NOMO-1 (cell line): ENCODE results near the gene AKR1B15.
"Not testable (repeated sequence)": the region's sequence is repeated elsewhere in the genome, so short reads cannot be mapped to it uniquely, and the experiment has no call there.

Source experiments
- DNase-seq, 2 experiments: peaks; one replicate each; lab custom pipeline; 2025; ENCODE audit not compliant: unreplicated experiment in 2 of 2; lab: John Stamatoyannopoulos, UW

The AKR1B15 gene

GRCh38 chr7:134532180-134532953 is 16.5 kb upstream of the AKR1B15 start:
- no peak for DNase-seq

- DNase-seq = no peak
Measured at GRCh38 chr7:134532954-134533218, 16.0 kb upstream of the AKR1B15 start.

- no peak for DNase-seq
Measured at GRCh38 chr7:134533288-134533771, 15.6 kb upstream of the AKR1B15 start.

- DNase-seq = no peak
Measured at GRCh38 chr7:134534633-134535032, 14.3 kb upstream of the AKR1B15 start.

GRCh38 chr7:134535272-134535918 is 13.5 kb upstream of the AKR1B15 start:
- no peak for DNase-seq

GRCh38 chr7:134535919-134536299 is 13.0 kb upstream of the AKR1B15 start:
- no peak for DNase-seq

- not testable (repeated sequence) for DNase-seq
Measured at GRCh38 chr7:134536558-134536957, 12.4 kb upstream of the AKR1B15 start.

- not testable (repeated sequence) for DNase-seq
Measured at GRCh38 chr7:134537273-134537781, 11.6 kb upstream of the AKR1B15 start.

GRCh38 chr7:134539380-134540004 is 9.4 kb upstream of the AKR1B15 start:
- no peak for DNase-seq

- not testable (repeated sequence) for DNase-seq
Measured at GRCh38 chr7:134541501-134542194, 7.3 kb upstream of the AKR1B15 start.

GRCh38 chr7:134542195-134542771 is 6.6 kb upstream of the AKR1B15 start:
- DNase-seq = no peak

- no peak for DNase-seq
Measured at GRCh38 chr7:134545380-134545779, 3.5 kb upstream of the AKR1B15 start.

GRCh38 chr7:134545918-134546317 is 3.0 kb upstream of the AKR1B15 start:
- no peak for DNase-seq

- DNase-seq = no peak
Measured at GRCh38 chr7:134546955-134547354, 2.0 kb upstream of the AKR1B15 start.

GRCh38 chr7:134547397-134548054 is 1.4 kb upstream of the AKR1B15 start:
- peak in 1 of 2 experiments; percentile 13 for DNase-seq

GRCh38 chr7:134549366-134549765 is 456 bp downstream of the AKR1B15 start:
- no peak for DNase-seq

- no peak for DNase-seq
Measured at GRCh38 chr7:134552105-134552504, 3.2 kb downstream of the AKR1B15 start.

GRCh38 chr7:134553976-134554375 is 5.1 kb downstream of the AKR1B15 start:
- DNase-seq = no peak

GRCh38 chr7:134554417-134554966 is 5.6 kb downstream of the AKR1B15 start:
- DNase-seq = no peak

- no peak for DNase-seq
Measured at GRCh38 chr7:134557391-134557790, 8.5 kb downstream of the AKR1B15 start.
